Activated naive CD8-positive, alpha-beta T cell treated with anti-CD3 and anti-CD28 coated beads, Interleukin-2, amount 50 U/mL, for 24 hours (primary cell): ENCODE data around the gene RTEL1.
"Not testable (repeated sequence)": the region's sequence is repeated elsewhere in the genome, so short reads cannot be mapped to it uniquely, and the experiment has no call there.

ENCODE experiments used
- ATAC-seq: fragments of 150-1000 bp; cut with Tn5 transposase; one replicate; pipeline ENCODE4 v1.10.0; 2021
- DNase-seq: peaks from one replicate; pipeline ENCODE4 v3.0.0; 2021
- H3K27ac Mint-ChIP-seq: one replicate; pipeline ENCODE4 v1.8.0; 2021; ENCODE audit warnings: mild to moderate bottlenecking, mixed read lengths
- H3K27me3 Mint-ChIP-seq: one replicate; pipeline ENCODE4 v1.8.0; 2021; ENCODE audit warnings: mixed read lengths
- H3K36me3 Mint-ChIP-seq: one replicate; pipeline ENCODE4 v1.8.0; 2021; ENCODE audit warnings: low read depth, mixed read lengths
- H3K4me1 Mint-ChIP-seq: one replicate; pipeline ENCODE4 v1.8.0; 2021; ENCODE audit warnings: mixed read lengths
- H3K4me3 Mint-ChIP-seq: one replicate; pipeline ENCODE4 v1.8.0; 2021; ENCODE audit warnings: mild to moderate bottlenecking, moderate library complexity, mixed read lengths
- H3K9me3 Mint-ChIP-seq: one replicate; pipeline ENCODE4 v1.8.0; 2021; ENCODE audit warnings: mixed read lengths

The RTEL1 gene

DNA sequence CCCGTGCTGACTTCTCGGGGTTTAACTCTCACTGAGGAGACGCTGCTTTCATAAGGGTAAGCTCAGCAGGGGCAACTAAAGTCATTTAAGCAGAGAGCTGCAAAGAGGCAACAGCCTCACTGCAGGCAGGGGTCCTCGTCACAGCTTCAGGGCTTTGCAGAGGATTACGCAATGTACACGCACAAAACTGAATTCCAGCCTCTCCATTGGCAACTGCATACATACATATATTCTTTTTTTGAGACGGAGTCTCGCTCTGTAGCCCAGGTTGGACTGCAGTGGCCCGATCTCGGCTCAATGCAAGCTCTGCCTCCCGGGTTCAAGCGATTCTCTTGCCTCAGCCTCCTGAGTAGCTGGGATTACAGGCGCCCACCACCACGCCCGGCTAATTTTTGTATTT lies 33.6 kb upstream of the RTEL1 start:
- Mint-ChIP-seq H3K27me3 (no peaks in the 10 kb centered on the region), H3K4me1 (peaks cover 26% of the 10 kb centered on the region), H3K9me3 (no peaks in the 10 kb centered on the region), H3K27ac (no peak overlapping the region), H3K36me3 (peaks cover 12% of the 10 kb centered on the region), H3K4me3 (no peak overlapping the region)
- DNase-seq = no peak
- ATAC-seq = no peak

DNA sequence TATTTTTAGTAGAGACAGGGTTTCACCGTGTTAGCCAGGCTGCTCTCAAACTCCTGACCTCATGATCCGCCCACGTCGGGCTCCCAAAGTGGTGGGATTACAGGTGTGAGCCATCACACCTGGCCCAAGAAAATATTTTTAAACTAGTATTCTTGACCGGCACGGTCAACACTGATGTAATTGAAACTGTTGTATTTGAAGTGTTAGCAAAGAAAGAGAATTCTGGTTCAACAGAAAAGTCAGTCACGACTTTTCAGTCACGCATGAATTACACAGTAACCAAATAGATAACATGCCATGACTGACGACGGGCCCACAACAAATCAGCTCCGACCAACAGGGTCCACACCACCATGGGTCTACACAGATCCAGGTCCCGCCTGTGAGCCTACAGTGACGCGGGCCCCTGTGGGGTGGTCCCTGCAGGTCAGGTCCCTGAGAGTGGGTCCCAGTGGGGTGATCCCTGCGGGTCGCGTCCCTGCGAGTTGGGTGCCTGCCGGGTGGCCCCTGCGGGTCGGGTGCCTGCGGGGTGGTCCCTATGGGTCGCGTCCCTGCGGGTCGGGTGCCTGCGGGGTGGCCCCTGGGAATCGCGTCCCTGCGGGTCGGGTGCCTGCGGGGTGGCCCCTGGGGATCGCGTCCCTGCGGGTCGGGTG lies 32.2 kb upstream of the RTEL1 start:
- DNase-seq (peak; percentile 49), ATAC-seq (peak; percentile 16)
- H3K9me3 Mint-ChIP-seq = no peaks in the 10 kb centered on the region
- H3K27ac Mint-ChIP-seq = peak overlapping the region; percentile 85
- peaks cover 16% of the 10 kb centered on the region for H3K36me3 Mint-ChIP-seq
- peak overlapping the region; percentile 82 for H3K4me3 Mint-ChIP-seq
- H3K27me3 Mint-ChIP-seq = no peaks in the 10 kb centered on the region
- H3K4me1 Mint-ChIP-seq = peaks cover 34% of the 10 kb centered on the region

DNA sequence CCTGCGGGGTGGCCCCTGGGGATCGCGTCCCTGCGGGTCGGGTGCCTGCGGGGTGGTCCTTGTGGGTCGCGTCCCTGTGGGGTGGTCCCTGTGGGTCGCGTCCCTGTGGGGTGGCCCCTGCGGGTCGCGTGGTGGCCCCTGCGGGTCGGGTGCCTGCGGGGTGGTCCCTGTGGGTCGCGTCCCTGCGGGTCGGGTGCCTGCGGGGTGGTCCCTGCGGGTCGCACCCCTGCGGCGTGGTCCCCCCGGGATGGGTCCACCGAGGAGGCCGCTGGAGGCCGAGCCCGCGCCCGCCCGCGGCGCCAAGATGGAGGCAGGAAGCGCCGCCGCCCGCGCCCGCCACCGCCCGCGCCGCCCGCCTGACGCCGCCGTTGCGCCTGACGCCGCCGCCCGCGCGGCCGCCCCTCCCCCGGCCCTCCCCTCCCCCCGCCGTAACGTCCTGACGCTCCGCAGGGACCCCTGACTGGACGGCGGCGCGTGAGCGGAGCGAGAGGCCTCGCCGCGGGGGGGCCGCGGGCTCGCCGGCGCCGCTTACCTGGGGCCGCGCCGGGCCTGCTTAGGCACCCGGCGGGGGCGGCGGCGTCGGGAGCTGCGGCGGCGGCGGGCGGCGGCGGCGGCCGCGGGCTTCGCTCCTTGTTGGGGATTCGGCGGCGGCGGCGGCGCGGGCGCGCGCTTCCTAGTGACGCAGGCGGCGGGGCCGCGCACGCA lies 31.5 kb upstream of the RTEL1 start, which contains the start of gene GMEB2:
Gene GMEB2, minus strand, starts transcription at position 678 of the 705 bp plus-strand sequence. CDS start 7,704 bp downstream, outside the sequence.
- Mint-ChIP-seq H3K9me3 (no peaks in the 10 kb centered on the region), H3K27ac (peak within 1 kb of the TSS; percentile 97), H3K36me3 (peaks cover 16% of the 10 kb centered on the region), H3K4me1 (peaks cover 39% of the 10 kb centered on the region), H3K4me3 (peak within 1 kb of the TSS; percentile 92), H3K27me3 (no peaks in the 10 kb centered on the region)
- ATAC-seq (peak; percentile 52), DNase-seq (peak; percentile 78)

DNA sequence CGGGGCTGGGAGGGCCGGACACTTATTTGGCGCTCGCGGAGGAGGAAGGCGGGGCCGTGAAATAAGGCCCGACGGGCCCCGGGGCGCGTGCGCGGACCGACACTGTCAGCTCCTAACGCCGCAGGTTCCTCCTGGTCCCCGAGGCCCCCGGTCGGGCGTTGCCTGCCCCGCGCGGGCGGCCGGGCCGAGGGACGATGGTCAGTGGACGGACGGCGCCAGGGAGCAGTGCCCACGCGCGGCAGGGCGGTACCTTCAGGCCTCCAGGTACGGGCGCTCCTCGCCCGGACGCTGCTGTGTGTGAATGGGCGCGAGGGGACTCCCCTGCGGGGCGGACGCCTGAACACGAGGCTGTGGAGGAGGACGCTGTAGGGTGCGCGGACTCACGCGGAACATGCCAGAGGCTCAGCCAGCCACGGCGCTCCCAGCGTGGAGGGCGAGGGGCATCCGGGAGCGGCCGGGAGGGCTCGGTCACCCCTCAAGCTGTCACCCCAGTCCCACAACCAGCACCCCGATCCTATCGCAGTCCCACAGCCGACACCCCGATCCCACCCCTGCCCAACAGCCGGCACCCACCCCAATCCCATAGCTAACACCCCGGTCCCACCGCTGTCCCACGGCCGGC lies 30.9 kb upstream of the RTEL1 start:
- no peaks in the 10 kb centered on the region for H3K9me3 Mint-ChIP-seq
- peak; percentile 72 for ATAC-seq
- peak; percentile 95 for DNase-seq
- H3K36me3 Mint-ChIP-seq = peaks cover 16% of the 10 kb centered on the region
- H3K4me3 Mint-ChIP-seq = peak overlapping the region; percentile 92
- H3K4me1 Mint-ChIP-seq = peaks cover 43% of the 10 kb centered on the region
- peak overlapping the region; percentile 73 for H3K27ac Mint-ChIP-seq
- no peaks in the 10 kb centered on the region for H3K27me3 Mint-ChIP-seq

DNA sequence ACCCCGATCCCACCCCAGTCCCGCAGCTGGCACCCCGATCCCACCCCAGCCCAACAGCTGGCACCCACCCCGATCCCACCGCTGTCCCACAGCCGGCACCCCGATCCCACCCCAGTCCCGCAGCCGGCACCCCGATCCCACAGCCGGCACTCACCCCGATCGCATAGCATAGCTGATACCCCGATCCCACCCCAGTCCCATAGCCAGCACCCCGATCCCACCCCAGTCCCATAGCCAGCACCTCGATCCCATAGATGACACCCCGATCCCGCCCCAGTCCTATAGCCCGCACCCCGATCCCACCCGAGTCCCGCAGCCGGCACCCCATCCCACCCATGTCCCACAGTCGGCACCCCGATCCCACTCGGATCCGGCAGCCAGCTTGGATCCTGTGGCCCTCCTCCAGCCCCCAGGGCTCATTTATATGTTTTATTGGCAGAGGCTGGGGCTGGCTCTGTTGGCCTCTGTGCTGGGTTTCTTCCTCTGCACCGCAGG lies 30.3 kb upstream of the RTEL1 start:
- DNase-seq (no peak), ATAC-seq (peak; percentile 8)
- peaks cover 16% of the 10 kb centered on the region for H3K36me3 Mint-ChIP-seq
- peaks cover 45% of the 10 kb centered on the region for H3K4me1 Mint-ChIP-seq
- no peaks in the 10 kb centered on the region for H3K27me3 Mint-ChIP-seq
- peak overlapping the region; percentile 97 for H3K27ac Mint-ChIP-seq
- peak overlapping the region; percentile 92 for H3K4me3 Mint-ChIP-seq
- no peaks in the 10 kb centered on the region for H3K9me3 Mint-ChIP-seq

DNA sequence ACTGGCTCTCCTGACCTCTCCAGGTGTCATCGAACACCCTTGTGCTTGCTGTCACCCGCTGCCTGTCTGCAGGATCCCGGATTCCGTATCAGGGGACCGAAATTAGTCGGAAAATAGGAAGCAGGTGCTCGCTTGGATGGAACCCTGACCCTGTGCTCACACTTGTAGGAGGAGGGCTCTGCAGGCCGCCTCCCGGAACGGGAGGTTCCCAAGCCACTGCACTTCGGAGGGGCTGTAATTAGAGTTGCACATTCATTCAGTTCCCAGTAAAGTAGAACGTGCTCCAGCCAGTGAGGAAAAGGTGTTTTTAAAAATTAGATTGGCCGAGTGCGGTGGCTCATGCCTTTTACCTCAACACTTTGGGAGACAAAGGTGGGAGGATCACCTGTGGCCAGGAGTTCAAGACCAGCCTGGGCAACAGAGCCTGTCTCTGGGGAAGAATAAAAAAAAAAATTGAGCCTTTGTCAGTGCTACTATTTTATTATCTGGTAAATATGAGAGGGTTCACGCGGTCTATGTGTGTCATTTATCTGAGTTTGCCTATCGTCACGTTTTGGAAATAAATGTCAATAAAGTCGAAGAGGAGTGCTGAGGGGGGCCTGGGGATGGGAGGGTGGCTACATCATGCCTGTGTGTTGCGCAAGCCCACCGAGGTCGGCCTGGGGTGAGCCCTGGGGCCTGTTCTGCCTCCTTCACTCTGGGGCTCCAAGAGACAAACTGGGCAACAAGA lies 29.7 kb upstream of the RTEL1 start:
- H3K36me3 Mint-ChIP-seq = peaks cover 15% of the 10 kb centered on the region
- no peaks in the 10 kb centered on the region for H3K27me3 Mint-ChIP-seq
- H3K27ac Mint-ChIP-seq = peak overlapping the region; percentile 97
- H3K4me3 Mint-ChIP-seq = peak overlapping the region; percentile 92
- peaks cover 48% of the 10 kb centered on the region for H3K4me1 Mint-ChIP-seq
- DNase-seq (peak; percentile 82), ATAC-seq (peak; percentile 77)
- H3K9me3 Mint-ChIP-seq = no peaks in the 10 kb centered on the region

DNA sequence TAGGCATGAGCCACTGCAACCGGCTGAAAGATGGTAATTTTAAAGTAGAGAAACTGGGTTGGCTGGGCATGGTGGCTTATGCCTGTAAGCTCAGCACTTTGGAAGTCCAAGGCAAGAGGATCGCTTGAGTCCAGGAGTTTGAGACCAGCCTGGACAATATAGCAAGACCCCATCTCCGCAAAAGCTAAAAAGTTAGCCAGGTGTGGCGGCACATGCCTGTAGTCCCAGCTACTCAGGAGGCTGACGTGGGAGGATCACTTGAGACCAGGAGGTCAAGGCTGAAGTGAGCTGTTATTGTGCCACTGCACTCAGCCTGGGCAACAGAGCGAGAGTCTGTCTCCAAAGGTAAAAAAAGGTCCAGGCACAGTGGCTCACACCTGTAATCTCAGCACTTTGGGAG lies 27.2 kb upstream of the RTEL1 start:
- H3K9me3 Mint-ChIP-seq, ATAC-seq, H3K27me3 Mint-ChIP-seq, H3K27ac Mint-ChIP-seq, H3K4me3 Mint-ChIP-seq, DNase-seq: not testable (repeated sequence)
- peaks cover 63% of the 10 kb centered on the region for H3K4me1 Mint-ChIP-seq
- peaks cover 17% of the 10 kb centered on the region for H3K36me3 Mint-ChIP-seq

DNA sequence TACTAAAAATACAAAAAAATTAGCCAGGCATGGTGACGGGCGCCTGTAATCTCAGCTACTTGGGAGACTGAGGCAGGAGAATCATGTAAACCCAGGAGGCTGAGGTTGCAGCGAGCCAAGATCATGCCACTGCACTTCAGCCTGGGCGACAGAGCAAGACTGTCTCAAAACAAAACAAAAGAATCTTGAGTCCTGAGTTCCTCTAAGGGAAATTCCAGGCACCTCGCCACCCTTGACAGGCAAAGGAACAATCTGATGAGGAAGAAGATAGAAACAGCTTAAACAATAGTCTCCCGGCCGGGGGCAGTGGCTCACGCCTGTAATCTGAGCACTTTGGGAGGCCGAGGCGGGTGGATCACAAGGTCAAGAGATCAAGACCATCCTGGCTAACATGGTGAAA lies 26.7 kb upstream of the RTEL1 start:
- not testable (repeated sequence) for ATAC-seq, H3K27me3 Mint-ChIP-seq, H3K9me3 Mint-ChIP-seq, H3K27ac Mint-ChIP-seq, DNase-seq, H3K4me3 Mint-ChIP-seq
- H3K36me3 Mint-ChIP-seq = peaks cover 17% of the 10 kb centered on the region
- H3K4me1 Mint-ChIP-seq = peaks cover 66% of the 10 kb centered on the region

DNA sequence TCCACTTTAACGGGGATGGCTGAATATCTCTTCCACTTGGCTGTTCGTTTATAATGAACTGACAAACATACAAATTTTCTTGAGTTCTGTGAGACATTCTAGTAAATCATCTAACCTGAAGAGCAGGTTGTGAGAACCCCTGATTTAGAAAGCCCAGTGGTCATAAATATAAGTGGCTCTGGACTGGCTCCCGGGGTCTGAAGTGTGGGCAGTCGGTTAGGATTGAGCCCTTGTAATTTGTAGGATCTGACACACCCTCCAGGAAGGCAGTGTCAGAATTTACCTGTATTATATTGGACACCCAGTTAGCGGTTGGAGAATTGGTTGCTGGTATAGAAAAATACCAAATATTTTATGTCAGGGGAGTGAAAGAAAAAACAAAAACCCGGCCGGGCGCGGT lies 24.4 kb upstream of the RTEL1 start:
- H3K27ac Mint-ChIP-seq = peak overlapping the region; percentile 42
- no peak overlapping the region for H3K4me3 Mint-ChIP-seq
- H3K4me1 Mint-ChIP-seq = peaks cover 76% of the 10 kb centered on the region
- peaks cover 10% of the 10 kb centered on the region for H3K36me3 Mint-ChIP-seq
- H3K27me3 Mint-ChIP-seq = no peaks in the 10 kb centered on the region
- H3K9me3 Mint-ChIP-seq = no peaks in the 10 kb centered on the region
- no peak for DNase-seq
- ATAC-seq = no peak

DNA sequence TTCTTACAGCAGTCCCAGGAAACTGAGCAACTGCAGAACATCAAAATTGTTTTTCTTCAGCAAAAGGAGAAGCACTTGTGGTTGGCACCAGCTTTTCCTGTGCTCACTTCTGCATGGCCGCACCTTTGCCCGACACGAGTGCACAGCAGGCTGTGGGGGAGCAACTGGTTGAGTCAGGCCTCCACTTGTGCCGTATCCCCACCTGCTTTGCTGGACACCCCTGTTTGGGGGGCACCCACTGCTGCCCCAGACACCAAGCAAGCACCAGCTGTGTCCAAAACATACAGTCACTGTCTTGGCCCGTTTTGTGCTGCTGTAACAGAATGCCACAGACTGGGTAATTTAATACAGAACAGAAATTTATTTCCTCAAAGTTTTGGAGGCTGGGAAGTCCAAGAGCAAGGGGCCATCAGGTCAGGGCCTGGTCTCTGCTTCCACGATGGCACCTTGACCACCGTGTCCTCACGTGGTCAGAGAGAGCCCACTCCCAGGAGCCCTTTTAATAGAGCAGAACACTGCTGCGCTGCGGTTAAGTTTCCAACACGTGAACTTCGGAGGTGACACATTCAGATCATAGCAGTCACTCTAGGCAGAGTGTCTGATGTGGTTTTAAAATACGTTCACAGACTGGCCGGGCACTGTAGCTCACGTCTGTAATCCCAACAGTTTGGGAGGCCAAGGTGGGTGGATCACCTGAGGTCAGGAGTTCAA lies 22.5 kb upstream of the RTEL1 start:
- no peaks in the 10 kb centered on the region for H3K9me3 Mint-ChIP-seq
- H3K4me1 Mint-ChIP-seq = peaks cover 75% of the 10 kb centered on the region
- peak overlapping the region; percentile 83 for H3K27ac Mint-ChIP-seq
- peaks cover 2% of the 10 kb centered on the region for H3K36me3 Mint-ChIP-seq
- H3K27me3 Mint-ChIP-seq = no peaks in the 10 kb centered on the region
- ATAC-seq (peak; percentile 78), DNase-seq (peak; percentile 67)
- peak overlapping the region; percentile 66 for H3K4me3 Mint-ChIP-seq

DNA sequence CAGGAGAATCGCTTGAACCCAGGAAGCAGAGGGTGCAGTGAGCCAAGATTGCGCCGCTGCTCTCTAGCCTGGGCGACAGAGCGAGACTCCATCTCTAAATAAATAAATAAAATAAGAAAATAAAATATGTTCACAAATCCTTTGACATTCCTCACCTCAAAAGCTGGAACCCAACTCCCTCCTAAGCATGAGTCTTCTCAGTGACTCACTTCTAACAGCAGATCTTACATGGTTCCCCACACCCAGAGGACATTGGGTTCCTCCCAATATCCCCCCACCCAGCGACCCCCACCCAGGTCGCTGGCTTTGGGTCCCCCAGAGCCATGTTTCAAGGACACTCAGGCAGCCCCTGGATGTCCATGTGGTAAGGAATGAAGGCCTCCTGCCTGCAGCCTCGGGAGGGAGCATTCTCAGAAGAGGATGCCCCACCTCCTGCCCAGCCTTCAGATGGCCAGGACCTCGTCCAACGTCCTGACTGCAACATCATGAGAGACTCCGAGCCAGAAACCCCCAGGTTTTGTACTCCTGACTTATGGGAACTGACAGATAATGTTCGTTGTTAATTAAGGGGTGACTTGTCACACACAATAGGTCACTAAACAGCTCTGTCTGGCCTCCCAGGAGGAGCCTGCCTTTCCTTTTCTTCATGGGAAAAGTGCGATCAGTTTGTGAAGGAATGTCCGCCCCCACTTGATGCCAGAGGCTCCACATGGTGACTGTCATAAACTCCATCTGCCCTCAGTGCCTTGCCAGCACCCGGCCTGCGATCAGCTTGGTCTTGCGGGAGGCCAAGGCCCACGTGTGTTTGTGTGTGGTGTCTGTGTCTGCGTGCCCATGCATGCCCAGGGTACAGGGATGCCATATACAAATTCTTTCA lies 21.1 kb upstream of the RTEL1 start:
- Mint-ChIP-seq H3K4me1 (peaks cover 67% of the 10 kb centered on the region), H3K9me3 (no peaks in the 10 kb centered on the region), H3K27me3 (no peaks in the 10 kb centered on the region), H3K36me3 (peaks cover 2% of the 10 kb centered on the region), H3K4me3 (peak overlapping the region; percentile 8), H3K27ac (peak overlapping the region; percentile 18)
- ATAC-seq (no peak), DNase-seq (no peak)

DNA sequence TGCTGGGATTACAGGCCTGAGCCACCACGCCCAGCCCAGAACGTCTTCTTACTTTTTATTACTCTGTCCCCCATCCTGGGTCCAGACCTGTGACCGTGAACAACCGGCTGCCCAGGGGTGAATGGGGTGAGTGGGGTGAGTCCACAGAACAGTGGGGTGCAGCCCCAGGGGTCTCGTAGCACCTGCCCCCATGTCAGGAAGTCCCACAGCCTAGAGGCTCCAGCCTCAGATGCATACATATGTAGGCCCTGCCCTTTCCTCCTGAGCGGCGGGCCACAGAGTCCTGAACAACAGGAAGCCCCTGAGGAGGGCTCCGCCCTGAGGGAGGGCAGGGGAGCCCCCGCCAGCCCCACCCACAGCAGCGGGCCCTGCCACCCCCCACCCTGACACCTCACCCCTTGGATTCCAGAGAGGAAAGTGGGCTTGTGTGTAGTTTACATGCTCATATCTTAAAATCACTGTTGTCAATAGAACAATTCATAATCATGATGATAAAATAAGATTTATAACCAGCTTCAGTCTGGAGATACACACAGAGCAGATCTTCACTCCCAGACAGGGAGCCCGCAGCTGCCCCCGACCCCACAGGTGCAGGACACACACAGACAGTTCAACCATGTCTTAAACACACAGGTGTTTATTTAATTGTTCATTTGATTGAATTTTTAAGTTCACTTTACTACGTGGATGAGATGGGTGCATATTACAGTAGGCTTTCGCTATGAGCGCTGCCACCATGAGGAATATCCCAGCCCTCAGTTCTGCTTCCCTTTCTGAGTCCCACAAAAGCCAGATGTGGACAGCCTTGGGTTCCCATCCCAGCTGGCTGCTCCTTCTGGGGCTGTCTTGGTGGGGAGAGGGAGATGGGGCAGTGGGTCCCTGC lies 18.8 kb upstream of the RTEL1 start:
- peak; percentile 79 for DNase-seq
- Mint-ChIP-seq H3K27me3 (no peaks in the 10 kb centered on the region), H3K9me3 (no peaks in the 10 kb centered on the region)

More for the DNA sequence above, 18.8 kb upstream of the RTEL1 start:
- Mint-ChIP-seq H3K27ac (peak overlapping the region; percentile 89), H3K4me3 (peak overlapping the region; percentile 78), H3K36me3 (no peaks in the 10 kb centered on the region), H3K4me1 (peaks cover 51% of the 10 kb centered on the region)
- peak; percentile 76 for ATAC-seq
